HTR-8/SVneo (cell line): ENCODE measurements around the gene ATP11A.

Source experiments
- DNase-seq: peaks from one replicate; pipeline ENCODE4 v3.0.0; 2011; ENCODE audit warnings: low spot score, mixed read lengths; ENCODE audit not compliant: insufficient read length
- FAIRE-seq: peaks from 2 replicates; lab custom pipeline; 2011; peaks lifted over from hg19 to GRCh38; lab: Jason Lieb, UNC

ATP11A gene

DNA sequence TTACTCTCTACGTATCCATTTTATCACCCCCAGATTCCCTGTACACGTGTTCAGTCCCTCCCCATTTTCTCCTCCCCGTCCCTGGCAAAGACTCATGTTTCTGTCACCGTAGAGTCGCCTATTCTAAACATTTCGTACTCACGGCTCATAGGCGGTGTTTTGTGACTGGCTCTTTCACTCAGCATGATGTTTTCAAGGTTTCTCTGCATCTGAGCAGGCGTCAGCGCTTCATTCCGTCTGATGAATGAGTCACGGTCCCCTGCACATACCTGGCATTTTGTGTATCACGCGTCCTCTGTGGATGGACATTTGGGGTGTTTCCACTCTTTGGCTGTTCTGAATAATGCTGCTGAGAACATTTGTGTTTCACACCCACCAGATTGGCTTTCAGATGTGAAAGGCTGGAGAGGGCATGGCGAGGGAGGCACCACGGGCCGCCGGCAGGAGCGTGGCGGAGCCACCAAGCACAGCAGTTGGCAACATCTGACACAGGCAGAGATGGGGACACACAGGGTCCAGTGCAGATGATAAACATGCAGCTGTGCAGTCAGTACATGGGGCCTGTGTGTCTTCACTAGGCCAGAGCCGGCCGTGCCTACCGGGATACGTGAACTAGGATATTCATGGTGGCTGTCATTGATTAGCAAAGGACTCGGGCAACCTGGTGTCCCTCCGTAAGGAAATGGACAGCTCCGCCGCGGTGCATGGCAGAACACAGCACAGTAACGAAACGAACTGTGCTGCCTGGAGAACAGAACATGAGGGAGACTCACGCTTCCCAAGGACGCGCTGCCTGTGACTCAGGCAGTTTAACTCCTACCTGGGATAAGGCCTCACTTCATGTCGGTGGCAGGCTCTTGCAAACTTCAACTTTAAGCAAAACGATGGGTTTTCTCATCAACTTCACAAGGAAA lies 117.2 kb downstream of the ATP11A start:
- DNase-seq, result no peak
- no peak for FAIRE-seq

DNA sequence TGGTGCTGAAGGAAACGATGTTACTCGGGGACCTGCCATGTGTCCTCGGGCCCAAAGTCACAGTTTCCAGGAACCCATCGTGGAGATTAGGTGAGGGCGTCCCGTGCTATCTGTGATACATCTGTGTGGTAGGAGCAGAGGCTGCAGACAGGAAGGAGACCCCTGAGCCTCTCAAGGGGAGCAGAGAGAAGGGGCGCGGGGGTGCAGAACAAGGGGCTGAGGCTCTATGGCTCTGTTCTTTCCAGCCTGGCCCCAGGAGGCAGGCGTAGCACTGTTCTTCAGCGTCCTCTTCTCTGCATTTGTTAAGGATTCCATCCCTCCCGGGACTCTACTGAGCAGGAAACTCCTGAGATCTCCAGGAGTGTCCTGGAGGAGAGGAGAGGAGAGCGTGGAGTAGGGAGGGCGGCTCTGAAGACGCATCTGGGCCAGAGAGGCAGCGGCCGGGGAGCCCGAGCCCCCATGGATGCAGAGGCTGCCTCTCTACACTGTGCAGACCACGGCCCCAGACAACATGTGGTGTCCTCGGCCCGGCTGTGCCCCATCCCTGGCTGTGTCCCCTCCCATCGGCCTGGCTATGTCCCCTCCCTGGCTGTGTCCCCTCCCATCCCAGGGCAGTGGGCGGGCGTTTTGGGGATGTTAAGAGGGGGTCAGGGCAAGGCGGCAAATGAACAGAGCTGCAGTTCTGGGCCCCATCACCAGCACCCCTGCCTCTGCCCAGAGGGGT lies 118.0 kb downstream of the ATP11A start:
- no peak for DNase-seq
- no peak for FAIRE-seq

DNA sequence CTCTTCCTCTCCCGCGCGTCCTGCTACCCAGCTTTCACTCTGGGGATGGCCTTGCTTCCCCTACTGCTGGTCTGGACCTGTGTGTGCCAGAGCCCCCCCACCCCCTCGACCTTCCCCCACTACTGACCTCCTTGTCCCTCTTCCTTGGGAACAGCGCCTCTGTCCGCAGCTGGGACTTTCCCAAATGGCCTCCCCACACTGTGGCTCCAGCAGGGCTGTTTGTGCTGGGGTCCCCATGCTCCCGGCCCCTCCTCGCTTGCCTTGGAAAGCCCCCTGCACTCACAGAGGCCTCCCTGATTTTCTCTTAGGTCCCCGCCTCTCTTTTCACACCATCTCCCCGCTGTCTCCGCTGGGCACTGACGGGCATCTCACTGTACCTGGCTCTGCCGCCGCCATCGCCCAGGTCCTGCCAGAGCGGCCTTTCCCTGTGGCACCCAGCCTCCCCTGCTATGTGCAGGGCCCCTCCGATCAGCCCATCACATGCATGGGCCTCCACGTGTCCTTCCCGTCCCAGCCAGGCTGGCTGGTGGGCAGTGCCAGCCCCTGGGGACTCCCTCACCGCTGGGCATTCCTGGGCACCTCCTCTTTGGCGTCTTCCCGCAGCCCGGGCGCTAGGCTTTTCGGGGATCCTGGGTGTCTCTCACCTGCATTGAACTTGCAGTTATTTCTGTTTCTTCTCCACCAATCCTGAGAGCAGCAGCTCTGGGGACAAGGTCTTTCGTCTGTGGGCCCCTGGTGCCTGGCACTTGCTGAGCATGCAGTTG lies 118.7 kb downstream of the ATP11A start:
- no peak for DNase-seq
- FAIRE-seq, result no peak

DNA sequence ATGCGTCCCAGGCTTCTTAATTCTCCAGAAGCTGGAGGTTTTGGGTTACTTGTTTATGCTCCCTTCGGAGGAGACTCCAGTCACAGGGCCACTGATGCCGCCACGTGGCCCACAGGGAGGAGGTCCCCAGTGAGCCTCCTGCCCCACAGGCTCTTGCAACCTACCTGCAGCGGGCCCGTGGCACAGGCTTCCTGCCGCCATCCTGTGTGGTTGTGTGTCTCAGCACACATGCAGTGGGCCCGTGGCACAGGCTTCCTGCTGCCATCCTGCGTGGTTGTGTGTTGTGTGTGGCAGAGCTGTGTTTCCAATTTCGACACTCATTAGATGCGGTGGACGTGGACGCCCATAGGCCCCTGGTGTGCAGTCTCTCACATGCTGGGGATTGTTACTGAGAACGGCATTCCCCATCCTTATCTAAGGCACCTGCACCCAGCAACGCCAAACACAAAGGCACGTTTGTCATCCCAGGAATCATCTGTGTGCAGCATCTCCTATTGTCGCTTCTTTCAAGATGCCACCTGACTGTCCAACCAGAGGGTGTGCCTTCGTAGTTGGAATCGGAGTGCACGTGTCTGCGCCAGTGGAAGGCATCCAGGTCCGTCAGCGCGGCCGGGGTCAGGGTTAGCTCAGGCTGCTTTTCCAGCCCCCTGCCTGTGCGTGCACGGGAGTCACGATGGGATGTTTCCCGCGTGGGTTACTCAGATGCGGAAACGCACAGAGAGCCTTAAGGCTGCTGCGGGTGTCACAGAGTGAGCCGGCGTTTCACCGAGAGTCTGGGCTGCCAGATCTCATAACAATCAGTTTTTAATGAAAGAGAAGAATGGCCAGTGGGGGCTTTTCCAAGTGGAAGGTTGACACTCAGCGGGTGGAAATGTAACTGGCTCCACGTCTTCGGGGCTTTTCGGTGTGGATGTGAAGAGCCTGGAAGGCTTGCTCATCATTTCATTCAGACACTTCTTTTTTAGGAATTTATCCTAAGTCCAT lies 119.8 kb downstream of the ATP11A start:
- no peak for DNase-seq
- no peak for FAIRE-seq

DNA sequence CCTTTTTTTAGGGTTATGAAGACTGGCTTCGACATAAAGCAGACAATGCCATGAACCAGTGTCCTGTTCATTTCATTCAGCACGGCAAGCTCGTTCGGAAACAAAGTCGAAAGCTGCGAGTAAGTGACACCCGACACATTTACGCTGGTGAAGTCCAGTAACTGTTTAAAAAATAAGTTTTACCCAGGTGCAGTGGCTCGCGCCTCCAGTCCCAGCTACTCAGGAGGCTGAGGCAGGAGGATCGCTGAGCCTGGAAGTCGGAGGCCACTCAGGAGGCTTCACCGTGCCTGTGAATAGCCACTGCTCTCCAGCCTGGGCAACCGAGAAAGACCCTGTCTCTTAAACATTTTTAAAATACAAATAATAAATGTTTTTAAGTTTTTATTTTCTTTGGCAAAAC lies 120.8 kb downstream of the ATP11A start:
- no peak for FAIRE-seq

DNA sequence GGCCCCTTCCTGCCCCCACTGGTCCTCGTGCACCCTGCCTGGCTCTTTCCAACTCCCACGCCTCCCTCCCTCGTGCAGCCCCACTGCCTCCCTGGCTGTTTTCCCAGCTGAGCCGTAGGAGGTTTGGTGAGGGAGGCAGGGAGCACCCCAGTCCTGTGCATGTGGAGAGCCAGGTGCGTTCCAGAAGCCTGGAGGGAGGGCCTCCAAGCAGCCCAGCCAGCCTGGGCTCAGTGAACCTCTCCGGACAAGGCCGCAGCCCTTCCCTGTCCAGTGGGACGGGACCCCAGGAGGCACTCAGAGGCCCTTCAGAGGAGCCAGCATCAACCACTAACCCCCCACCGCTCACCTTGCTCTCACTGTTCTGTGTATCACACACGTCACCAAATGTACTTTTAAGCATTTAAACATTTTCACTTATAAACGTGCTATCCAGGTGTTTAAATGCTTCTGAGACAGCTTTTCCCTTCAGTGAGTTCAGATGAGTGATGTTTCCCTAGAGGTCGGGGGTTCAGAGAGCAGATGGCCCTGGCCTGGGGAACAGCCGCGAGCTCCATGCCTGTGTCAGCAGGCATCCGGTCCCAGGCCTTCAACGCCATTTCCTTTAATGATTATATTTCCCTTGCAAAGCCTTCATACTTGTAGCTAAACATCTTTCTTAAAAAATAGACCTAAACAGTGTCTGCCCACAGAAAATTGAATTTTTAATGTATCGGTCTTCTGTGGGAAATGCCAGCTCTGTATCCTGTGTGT lies 122.6 kb downstream of the ATP11A start:
- FAIRE-seq (no peak), DNase-seq (no peak)

More for the DNA sequence above, 120.8 kb downstream of the ATP11A start:
- no peak for DNase-seq

DNA sequence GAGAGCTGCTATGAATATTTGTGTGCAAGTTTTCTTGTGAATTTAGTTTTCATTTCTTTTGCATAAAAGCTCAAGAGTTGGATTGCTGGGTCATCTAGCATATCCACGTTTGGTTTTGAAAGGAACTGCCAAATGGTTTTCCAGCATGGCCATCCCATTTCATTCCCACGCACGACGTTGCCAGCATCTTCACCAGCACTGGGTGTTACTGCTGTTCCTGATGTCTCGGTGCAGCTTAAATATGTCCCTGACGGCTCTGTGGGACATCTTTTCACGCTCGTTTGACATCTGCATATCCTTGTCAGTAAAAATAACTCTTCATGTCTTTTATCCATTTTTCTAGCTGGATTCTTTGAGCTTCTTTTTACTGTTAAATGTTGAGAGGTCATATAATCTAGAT lies 123.7 kb downstream of the ATP11A start:
- no peak for FAIRE-seq
- no peak for DNase-seq

DNA sequence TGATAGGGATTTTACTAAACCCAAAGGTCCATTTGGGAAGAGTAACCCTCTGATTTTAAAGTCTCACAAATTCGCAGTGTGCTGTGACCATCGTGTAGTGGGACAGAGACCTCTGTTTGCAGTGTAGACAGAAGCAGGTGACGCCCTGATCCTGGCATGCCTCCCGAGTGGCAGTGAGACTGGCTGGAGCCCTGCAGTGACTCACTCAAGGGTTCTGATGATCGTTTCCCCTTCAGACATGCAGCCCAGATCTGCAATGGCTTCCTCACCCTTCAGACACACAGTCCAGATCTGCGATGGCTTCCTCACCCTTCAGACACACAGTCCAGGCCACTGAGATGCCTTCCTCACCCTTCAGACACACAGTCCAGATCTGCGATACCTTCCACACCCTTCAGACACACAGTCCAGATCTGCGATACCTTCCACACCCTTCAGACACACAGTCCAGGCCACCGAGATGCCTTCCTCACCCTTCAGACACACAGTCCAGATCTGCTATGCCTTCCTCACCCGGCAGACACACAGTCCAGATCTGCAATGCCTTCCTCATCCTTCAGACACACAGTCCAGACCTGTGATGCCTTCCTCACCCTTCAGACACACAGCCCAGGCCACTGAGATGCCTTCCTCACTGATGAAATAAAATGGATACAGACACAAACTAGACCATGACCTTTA lies 125.2 kb downstream of the ATP11A start:
- FAIRE-seq (peak; percentile 91), DNase-seq (no peak)

DNA sequence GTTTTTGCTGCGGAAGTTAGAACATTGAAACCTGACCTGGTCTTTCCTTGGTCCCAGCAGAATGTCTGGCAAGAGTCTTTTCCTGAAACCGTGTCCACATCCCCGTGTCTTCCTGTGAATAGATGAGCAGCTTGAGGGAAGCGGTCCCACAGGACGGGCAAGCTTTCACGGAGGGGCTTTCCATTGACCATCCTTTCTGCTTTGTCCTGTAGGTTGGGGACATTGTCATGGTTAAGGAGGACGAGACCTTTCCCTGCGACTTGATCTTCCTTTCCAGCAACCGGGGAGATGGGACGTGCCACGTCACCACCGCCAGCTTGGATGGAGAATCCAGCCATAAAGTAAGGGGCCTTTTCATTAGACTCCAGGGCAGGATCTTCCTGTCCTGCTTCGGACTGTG lies 126.0 kb downstream of the ATP11A start:
- DNase-seq, result no peak
- FAIRE-seq, result no peak

DNA sequence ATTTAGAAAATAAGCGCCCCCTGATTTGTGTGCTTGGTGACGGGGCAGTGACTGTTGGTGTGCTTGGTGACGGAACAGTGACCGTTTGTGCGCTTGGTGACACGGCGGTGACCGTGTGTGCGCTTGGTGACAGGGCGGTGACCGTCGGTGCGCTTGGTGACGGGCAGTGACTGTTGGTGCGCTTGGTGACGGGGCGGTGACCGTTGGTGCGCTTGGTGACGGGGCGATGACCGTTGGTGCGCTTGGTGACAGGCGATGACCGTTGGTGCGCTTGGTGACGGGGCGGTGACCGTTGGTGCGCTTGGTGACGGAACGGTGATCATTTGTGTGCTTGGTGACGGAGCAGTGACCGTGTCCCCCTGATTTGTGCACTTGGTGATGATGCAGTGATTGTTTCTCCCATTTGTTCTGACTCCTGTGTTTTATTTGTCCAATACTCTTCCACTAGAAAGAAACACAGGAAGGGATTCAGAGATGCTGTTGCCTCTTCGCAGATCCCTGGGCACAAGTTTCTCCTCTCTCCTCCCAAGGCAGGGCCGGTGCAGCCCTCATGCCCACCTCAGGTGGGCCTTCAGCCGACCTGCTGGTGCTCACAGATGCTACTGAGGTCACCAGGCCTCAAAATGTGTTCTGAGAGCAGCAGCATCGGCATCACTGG lies 128.3 kb downstream of the ATP11A start:
- FAIRE-seq, result no peak
- no peak for DNase-seq

DNA sequence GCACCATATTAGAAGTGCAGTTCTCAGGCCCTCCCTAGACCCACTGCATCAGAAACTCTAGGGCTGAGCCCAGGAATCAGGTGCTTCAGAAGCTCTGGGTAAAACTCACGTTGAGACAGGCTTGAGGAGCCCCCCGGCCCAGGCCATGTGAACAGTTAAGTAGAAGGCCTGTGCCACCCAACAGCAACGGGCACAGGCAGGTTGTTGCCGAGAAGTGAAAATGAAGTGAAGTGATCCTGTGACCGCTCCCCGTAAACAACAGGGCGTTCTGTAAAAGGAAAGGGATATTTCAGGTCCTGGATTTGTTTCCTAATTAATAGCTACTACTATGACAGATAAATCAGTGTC lies 128.8 kb downstream of the ATP11A start:
- no peak for DNase-seq
- no peak for FAIRE-seq

DNA sequence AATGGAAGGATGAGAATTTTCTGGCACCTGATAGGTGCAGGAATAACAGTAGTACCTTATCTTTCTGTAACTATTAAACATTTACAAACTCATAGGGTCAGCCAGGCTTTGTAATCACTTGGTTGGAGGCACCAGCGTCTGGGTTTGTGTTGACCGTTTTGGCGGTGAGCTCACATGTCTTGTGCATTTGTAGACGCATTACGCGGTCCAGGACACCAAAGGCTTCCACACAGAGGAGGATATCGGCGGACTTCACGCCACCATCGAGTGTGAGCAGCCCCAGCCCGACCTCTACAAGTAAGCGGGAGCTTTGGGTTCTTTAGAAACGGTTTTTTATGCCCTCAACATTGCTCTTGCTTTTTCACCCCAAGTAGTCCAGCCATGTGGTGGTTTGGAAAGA lies 129.3 kb downstream of the ATP11A start:
- FAIRE-seq, result no peak
- no peak for DNase-seq

DNA sequence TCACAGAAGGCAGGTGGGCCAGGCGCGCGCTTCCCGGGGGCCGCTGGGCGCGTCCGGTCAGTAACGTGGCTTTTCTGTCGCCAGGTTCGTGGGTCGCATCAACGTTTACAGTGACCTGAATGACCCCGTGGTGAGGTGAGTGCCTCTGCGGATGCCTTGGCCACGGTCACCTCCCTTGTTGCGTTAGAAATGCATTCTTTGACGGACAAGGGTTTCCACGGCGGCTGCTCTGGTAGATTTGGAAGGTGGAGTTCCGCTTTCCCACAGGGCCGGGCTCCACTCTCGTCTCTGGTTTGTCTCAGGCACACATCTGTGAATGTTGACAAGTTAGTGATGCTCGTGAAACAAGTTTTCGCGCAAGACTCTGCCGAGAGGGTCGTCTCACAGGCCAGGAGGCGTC lies 130.0 kb downstream of the ATP11A start:
- no peak for FAIRE-seq
- no peak for DNase-seq

DNA sequence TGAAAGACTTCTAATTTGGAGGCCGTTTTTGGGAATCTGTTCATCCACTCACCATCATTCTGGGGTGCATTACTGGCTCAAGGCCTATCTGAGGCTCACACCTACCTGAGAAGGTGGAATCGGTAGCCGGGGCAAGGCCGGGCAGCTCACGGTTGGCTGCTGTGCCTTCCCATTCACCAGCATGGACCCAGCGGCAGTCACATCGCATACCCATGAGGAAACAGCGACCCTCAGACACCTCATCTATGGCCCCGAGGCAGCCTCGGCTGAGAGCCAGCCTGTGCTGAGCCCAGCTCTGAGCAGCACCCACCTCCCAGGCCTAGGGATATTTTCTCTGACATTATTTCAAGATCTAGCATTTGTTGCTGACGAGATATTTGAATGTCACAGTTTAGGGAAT lies 130.5 kb downstream of the ATP11A start:
- FAIRE-seq (no peak), DNase-seq (no peak)

DNA sequence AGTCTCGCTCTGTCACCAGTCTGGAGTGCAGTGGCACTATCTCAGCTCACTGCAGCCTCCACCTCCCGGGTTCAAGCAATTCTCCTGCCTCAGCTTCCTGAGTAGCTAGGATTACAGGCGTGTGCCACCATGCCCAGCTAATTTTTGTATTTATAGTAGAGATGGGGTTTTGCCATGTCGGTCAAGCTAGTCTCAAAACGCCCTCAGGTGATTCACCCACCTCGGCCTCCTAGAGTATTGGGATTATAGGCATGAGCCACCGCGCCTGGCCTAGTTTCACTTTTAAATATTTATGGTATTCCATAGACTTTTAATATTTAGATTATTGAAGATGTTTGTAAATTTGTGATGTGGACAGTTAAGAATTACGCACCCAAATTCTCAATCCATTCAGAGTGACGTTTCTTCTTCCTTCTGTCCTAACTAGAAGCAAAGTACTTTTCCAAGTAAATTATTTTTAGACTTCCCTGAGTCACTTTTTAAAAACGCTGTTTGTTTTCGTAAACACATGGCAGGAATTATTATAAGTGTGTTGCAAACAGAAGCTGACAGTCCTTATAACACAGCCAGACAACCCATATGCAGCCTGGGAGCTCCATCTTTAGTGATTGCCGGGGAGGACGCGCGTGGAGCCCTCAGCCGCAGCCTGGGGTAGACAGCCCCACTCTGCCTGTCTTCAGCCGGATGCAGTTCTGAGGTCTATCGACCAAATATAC lies 131.7 kb downstream of the ATP11A start:
- DNase-seq (no peak), FAIRE-seq (no peak)

DNA sequence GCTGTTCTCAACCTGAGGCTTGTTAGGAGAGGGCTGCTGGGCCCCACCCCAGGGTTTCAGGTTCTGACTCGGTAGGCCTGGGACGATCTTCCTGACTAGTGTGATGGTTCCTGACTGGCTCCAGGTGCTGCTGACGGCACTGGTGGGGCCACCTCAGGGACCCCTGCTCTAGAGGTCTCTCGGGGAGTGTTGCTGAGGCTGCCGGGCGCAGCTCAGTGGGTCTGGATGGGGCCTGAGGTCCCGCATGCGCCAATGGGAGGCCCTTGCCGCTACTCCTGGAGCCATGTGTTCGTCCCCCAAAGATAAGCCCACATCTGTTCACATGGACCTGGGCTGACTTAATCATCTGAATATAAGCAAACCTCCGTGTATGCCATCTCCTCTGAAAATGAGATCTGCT lies 133.0 kb downstream of the ATP11A start:
- FAIRE-seq (no peak), DNase-seq (no peak)

DNA sequence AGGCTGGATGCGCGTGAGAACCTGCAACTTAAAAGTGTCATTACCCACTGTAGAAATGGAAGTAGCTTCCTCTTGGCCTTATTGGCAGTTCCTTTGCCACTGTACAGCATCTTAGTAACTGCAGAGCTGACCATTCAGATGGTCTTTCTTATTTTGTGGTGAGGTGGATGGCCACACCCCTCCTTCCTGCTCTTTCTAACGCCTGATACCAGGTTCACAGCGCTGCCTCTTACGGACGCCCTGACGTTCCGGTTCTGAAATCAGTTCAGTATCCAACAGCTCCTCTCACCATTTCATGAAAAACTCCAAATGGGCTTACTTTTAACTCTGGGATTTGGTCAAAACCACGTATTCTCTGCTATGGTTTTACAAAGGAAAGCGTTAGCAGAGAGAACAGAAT lies 134.6 kb downstream of the ATP11A start:
- no peak for DNase-seq
- FAIRE-seq, result no peak
